ENCODE data around the gene NFKBIE.
A peak's percentile ranks its signal among the peaks of the same experiment; 100 is the strongest.

Gene NFKBIE

GRCh38 chr6:44297063-44298038 lies 32.0 kb upstream of the NFKBIE start:
- DNase-seq: peak; percentile 10

DNA sequence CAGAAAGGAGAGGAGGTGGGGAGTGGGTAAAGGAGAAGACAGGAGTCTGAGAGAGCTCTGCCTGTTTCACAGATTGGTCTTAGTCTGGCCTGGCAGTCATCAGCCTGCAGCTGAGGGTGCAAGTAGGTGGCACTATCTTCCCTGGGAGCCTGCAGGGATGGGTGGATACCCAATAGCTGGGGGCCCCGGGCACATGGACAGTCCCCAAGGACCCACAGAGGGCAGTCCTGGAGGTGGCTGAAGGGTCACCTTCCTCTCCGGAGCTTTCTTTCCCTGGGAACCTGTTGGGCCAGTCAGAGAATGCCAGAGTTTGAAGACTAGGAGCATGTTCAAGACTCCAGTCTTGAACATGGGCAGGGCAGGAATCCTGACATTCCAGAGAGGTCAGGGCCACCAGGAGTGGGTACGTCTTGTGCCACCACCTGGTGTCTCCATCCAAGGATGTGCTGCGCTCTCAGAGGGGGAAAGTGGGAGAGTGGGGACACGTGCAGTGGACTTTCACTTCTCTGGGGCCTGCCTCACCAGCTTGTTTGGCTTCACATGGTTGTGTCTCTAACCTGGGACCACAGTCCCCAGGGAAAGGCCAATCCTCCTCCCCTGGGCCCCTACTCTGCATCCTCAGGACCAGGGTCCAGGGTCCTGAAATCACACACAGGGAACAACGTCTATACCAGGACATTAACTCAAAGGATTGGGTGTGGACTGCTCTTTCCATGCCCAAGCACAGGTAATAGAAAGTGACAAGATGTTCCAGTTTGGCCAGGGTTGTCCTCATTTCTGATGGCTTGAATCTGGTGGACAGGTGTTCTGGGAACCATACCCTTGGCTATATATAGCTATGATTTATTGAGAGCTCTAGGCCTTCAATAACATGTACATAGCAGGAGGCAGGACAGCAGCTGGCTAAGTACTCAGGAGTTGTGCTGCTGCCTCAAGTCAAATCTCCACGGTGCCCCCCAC lies 29.8 kb upstream of the NFKBIE start:
- DNase-seq: no peak

DNA sequence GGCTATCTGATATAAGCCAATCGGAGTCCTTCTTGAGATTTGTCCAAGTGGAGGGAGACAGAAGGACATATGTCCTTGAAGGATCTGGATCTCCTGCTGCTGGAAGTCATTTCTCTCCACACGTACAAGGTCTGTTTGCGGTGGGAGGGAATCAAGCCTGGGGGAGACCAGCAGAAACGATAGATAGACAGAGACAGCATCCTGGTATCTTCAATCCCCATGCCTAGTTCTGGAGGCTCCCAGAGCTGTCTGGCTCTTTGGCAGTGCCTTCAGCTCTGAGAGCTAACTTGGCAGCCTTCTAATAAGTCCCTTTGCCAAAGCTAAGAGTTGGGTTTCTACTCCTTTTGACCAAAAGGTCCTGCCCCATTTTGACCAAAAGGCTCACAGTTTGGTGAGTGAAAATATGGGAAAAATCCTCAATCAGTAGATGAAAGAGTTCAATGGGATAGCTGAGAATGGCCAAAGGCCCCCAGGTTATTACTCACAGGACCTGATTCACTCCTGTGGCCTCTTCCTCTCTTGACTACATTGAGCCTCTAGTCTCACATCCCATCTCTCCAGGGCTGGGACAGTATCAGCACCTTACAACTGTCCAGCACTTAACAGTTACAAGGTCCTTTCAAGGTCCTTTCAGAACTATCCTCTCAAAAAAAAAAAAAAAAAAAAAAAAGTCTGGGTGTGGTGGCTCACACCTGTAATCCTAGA lies 27.5 kb upstream of the NFKBIE start:
- no peak for DNase-seq

DNA sequence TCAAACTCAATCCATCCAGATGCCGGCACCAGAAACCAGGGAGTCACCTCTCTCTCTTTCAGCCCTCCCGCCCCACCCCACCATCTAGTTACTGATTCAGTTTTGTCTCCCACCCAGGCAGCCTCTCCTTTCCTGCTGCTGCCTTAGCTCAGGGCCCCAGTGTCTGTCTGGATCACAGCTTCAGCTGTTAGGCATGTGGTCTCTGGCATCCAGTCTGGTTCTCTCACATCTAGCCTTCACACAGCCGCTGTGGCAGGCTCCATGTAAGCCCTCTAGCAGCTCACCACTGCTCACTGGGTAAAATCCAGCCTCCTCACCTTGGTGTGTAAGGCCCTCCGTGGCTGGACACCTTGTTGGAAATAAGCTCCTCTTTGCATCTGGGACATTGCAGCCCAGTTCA lies 26.5 kb upstream of the NFKBIE start:
- DNase-seq: no peak

- no peak for DNase-seq
Observed at GRCh38 chr6:44289726-44290260, 24.4 kb upstream of the NFKBIE start.

DNA sequence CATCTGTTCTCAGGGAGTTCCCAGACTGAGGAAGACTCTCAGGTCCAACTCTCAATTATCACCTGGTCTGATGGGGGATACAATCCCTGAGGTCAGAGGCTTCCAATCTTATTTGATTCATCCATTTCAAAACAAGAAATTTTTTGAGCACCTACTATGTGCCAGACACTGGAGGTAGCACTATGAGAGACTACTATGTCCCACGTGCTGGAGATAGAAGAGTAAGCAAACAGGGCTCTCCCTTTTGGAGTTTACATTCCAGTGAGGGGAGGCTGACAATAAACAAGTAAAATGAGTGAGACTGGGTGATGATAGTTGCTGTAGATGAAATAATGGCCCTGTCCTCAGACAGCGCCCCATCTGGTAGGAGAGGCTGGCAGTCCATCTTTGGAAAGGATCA lies 21.4 kb upstream of the NFKBIE start:
- no peak for DNase-seq

- DNase-seq: no peak
Observed at GRCh38 chr6:44286285-44286565, 20.9 kb upstream of the NFKBIE start.

GRCh38 chr6:44285552-44286284 lies 20.4 kb upstream of the NFKBIE start:
- DNase-seq: no peak

- DNase-seq: no peak
Observed at GRCh38 chr6:44284867-44285266, 19.5 kb upstream of the NFKBIE start.

- no peak for DNase-seq
Observed at GRCh38 chr6:44284121-44284520, 18.8 kb upstream of the NFKBIE start.

- DNase-seq: no peak
Observed at GRCh38 chr6:44278774-44279697, 13.7 kb upstream of the NFKBIE start.

- no peak for DNase-seq
Observed at GRCh38 chr6:44278315-44278714, 13.0 kb upstream of the NFKBIE start.

- DNase-seq: no peak
Observed at GRCh38 chr6:44277763-44278162, 12.4 kb upstream of the NFKBIE start.

- no peak for DNase-seq
Observed at GRCh38 chr6:44276667-44277640, 11.6 kb upstream of the NFKBIE start.

DNA sequence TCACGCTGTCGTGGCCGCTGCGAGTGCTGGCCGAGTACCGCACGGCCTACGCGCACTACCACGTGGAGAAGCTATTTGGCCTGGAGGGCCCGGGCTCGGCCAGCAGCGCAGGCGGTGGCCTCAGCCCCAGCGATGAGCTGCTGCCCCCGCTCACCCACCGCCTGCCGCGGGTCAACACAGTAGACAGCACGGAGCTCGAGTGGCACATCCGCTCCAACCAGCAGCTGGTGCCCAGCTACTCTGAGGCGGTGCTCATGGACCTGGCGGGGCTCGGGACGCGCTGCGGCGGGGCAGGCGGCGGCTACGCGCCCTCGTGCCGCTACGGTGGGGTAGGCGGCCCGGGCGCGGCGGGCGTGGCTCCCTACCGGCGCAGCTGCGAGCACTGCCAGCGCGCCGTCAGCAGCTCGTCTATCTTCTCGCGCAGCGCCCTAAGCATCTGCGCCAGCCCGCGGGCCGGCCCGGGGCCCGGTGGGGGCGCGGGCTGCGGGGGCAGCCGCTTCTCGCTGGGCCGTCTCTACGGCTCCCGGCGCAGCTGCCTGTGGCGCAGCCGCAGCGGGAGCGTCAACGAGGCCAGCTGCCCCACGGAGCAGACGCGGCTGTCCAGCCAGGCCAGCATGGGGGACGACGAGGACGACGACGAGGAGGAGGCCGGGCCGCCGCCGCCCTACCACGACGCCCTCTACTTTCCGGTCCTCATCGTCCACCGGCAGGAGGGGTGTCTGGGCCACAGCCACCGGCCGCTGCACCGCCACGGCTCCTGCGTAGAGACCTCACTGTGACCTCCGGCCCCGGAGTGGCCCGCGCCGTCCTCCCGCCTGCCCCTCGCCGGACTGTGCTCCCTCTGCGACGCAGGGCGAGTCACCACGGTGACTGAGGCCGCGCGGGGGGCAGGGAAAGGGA lies 10.6 kb upstream of the NFKBIE start:
- DNase-seq: peak; percentile 16

DNA sequence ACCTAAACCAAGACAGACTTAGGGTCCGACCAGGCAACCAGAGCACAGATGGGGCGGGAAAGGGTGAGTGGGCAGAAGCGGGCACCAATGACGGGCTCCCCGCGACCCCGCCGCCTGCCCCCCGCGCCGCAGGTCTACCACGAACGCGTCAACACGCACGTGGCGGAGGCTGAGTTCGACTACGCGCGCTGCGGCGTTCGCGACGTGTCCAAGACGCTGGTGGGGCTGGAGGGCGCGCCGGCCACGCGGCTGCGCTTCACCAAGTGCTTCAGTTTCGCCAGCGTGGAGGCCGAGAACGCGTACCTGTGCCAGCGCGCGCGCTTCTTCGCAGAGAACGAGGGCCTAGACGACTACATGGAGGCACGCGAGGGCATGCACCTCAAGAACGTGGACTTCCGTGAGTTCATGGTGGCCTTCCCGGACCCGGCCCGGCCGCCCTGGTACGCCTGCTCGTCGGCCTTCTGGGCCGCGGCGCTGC lies 10.0 kb upstream of the NFKBIE start:
- no peak for DNase-seq

GRCh38 chr6:44273617-44274016 lies 8.3 kb upstream of the NFKBIE start:
- no peak for DNase-seq

- DNase-seq: no peak
Observed at GRCh38 chr6:44272999-44273566, 7.7 kb upstream of the NFKBIE start.

All from NCI-H774 (cell line).